H1 (cell line): ENCODE data around the gene ZBTB47. TPM values are rescaled to one million over a fixed set of nuclear protein-coding genes. Genes with fewer than 3 reads are reported as not detected.

Experiments
- CTCF ChIA-PET: fragments of 300-600 bp; sonication (Branson Sonifier 250); formaldehyde crosslinking; loops from one replicate; lab custom pipeline; 2021; ENCODE audit not compliant: partially characterized antibody; lab: Charles Lee
- POLR2A ChIA-PET: fragments of 300-600 bp; sonication (Branson Sonifier 250); formaldehyde crosslinking; loops from one replicate; lab custom pipeline; 2021; ENCODE audit warnings: inconsistent platforms; ENCODE audit not compliant: partially characterized antibody; lab: Charles Lee
- DNase-seq, 2 experiments: peaks; one replicate each; pipeline versions ENCODE4 v3.0.0 to v3.0.0-alpha.2; 2010 to 2022; ENCODE audit warnings: low spot score in 2 of 2, low read depth in 1 of 2, mixed read lengths in 1 of 2
- FAIRE-seq: peaks from 2 replicates; lab custom pipeline; 2011; peaks lifted over from hg19 to GRCh38; lab: Jason Lieb, UNC
- H2AFZ ChIP-seq: 2 replicates; pipeline ENCODE4 v1.8.1; 2012; ENCODE audit warnings: low read length, inconsistent platforms
- H2AK5ac ChIP-seq: 2 replicates; pipeline ENCODE4 v1.6.1; 2013; ENCODE audit warnings: low read depth, low read length
- H2BK120ac ChIP-seq: replicated peaks from 2 replicates; pipeline ENCODE3; 2013; ENCODE audit warnings: low read depth, low read length, inconsistent platforms
- H2BK12ac ChIP-seq: 2 replicates; pipeline ENCODE4 v1.6.1; 2013; ENCODE audit warnings: low read depth, low read length
- H2BK15ac ChIP-seq: 2 replicates; pipeline ENCODE4 v1.6.1; 2013; ENCODE audit warnings: low read length
- H2BK20ac ChIP-seq: 2 replicates; pipeline ENCODE4 v1.6.1; 2013; ENCODE audit warnings: low read length
- H2BK5ac ChIP-seq: 2 replicates; pipeline ENCODE4 v1.6.1; 2013; ENCODE audit warnings: low read depth, low read length
- H3K14ac ChIP-seq: 2 replicates; pipeline ENCODE4 v1.6.1; 2013; ENCODE audit warnings: inconsistent platforms; ENCODE audit not compliant: insufficient read length
- H3K18ac ChIP-seq: 2 replicates; pipeline ENCODE4 v1.6.1; 2013; ENCODE audit warnings: low read length; ENCODE audit errors: extremely low read depth
- H3K23ac ChIP-seq: 2 replicates; pipeline ENCODE4 v1.6.1; 2013; ENCODE audit warnings: inconsistent platforms; ENCODE audit not compliant: insufficient read length
- H3K23me2 ChIP-seq: 2 replicates; pipeline ENCODE4 v1.6.1; 2013; ENCODE audit warnings: low read depth, low read length
- H3K27ac ChIP-seq: 2 replicates; pipeline ENCODE4 v1.6.1; 2011; ENCODE audit warnings: low read depth, low read length, inconsistent platforms
- H3K27me3 ChIP-seq, 4 experiments: replicated peaks in 1 of 4; 1 replicate in 1 of 4; 2 replicates in 3 of 4; pipeline versions ENCODE4 v1.6.1 to v1.8.1; 2011 to 2013; ENCODE audit warnings: low read length in 3 of 4, mild to moderate bottlenecking in 3 of 4, inconsistent platforms in 2 of 4, mixed read lengths in 2 of 4, moderate library complexity in 1 of 4; ENCODE audit not compliant: control insufficient read depth in 3 of 4, insufficient read depth in 3 of 4; ENCODE audit errors: extremely low read depth in 1 of 4
- H3K36me3 ChIP-seq, 4 experiments: 2 replicates each; pipeline versions ENCODE4 v1.6.1 to v1.8.1; 2011 to 2013; ENCODE audit warnings: mild to moderate bottlenecking in 4 of 4, low read length in 3 of 4, moderate library complexity in 2 of 4, control low read depth in 1 of 4, inconsistent platforms in 1 of 4; ENCODE audit not compliant: insufficient read depth in 4 of 4, control insufficient read depth in 2 of 4
- H3K4ac ChIP-seq: replicated peaks from 2 replicates; pipeline ENCODE3; 2013; ENCODE audit warnings: low read length, low read depth, mixed read lengths, inconsistent platforms; ENCODE audit not compliant: insufficient read length
- H3K4me1 ChIP-seq, 4 experiments: replicated peaks in 1 of 4; 1 replicate in 1 of 4; 2 replicates in 3 of 4; pipeline versions ENCODE4 v1.6.1 to v1.8.1; 2011 to 2013; ENCODE audit warnings: low read length in 3 of 4, inconsistent platforms in 2 of 4, mixed read lengths in 1 of 4; ENCODE audit not compliant: insufficient read depth in 4 of 4, control insufficient read depth in 3 of 4
- H3K4me2 ChIP-seq, 2 experiments: 2 replicates each; pipeline versions ENCODE4 v1.6.1 to v1.8.1; 2011 to 2013; ENCODE audit warnings: low read depth in 2 of 2, low read length in 2 of 2, control low read depth in 1 of 2, inconsistent platforms in 1 of 2, mild to moderate bottlenecking in 1 of 2; ENCODE audit not compliant: insufficient read depth in 1 of 2
- H3K4me3 ChIP-seq, 4 experiments: fragments of 200-600, 300-600 bp in 1 of 4; sonication (generic), shearing (Covaris generic), sonication (Bioruptor Twin) in 1 of 4; 2 replicates each; pipeline versions ENCODE4 v1.5.1 to v1.8.1; 2011 to 2016; ENCODE audit warnings: low read length in 4 of 4, low read depth in 3 of 4, control low read depth in 2 of 4, inconsistent platforms in 2 of 4, mild to moderate bottlenecking in 2 of 4, mixed read lengths in 1 of 4, moderate library complexity in 1 of 4; ENCODE audit not compliant: insufficient read depth in 2 of 4; ENCODE audit errors: extremely low read depth in 1 of 4
- H3K56ac ChIP-seq: replicated peaks from 2 replicates; pipeline ENCODE3; 2013; ENCODE audit warnings: low read depth, mild to moderate bottlenecking, mixed read lengths, low read length, inconsistent platforms; ENCODE audit not compliant: insufficient read length
- H3K79me1 ChIP-seq: 2 replicates; pipeline ENCODE4 v1.6.1; 2013; ENCODE audit warnings: low read depth, low read length, control low read depth
- H3K79me2 ChIP-seq, 2 experiments: 2 replicates each; pipeline versions ENCODE4 v1.6.1 to v1.8.1; 2012 to 2013; ENCODE audit warnings: low read length in 2 of 2, mild to moderate bottlenecking in 2 of 2, inconsistent platforms in 1 of 2; ENCODE audit not compliant: insufficient read depth in 2 of 2, control insufficient read depth in 1 of 2
- H3K9ac ChIP-seq, 4 experiments: replicated peaks in 1 of 4; 1 replicate in 1 of 4; 2 replicates in 3 of 4; pipeline versions ENCODE4 v1.6.1 to v1.8.1; 2011 to 2013; ENCODE audit warnings: low read depth in 3 of 4, low read length in 3 of 4, control low read depth in 2 of 4, mild to moderate bottlenecking in 2 of 4, moderate library complexity in 2 of 4, inconsistent platforms in 1 of 4; ENCODE audit errors: extremely low read depth in 1 of 4
- H3K9me3 ChIP-seq, 2 experiments: 2 replicates each; pipeline versions ENCODE4 v1.6.1 to v1.8.1; 2012 to 2013; ENCODE audit warnings: mild to moderate bottlenecking in 2 of 2, moderate library complexity in 2 of 2, control low read depth in 1 of 2, inconsistent platforms in 1 of 2, low read depth in 1 of 2, low read length in 1 of 2, mixed read lengths in 1 of 2; ENCODE audit not compliant: insufficient read depth in 2 of 2
- H4K20me1 ChIP-seq, 2 experiments: replicated peaks in 1 of 2; 2 replicates each; pipeline versions ENCODE3 to v1.8.1; 2011 to 2013; ENCODE audit warnings: inconsistent platforms in 2 of 2, low read length in 2 of 2, mild to moderate bottlenecking in 1 of 2; ENCODE audit not compliant: insufficient read depth in 2 of 2, control insufficient read depth in 1 of 2
- H4K5ac ChIP-seq: 2 replicates; pipeline ENCODE4 v1.6.1; 2013; ENCODE audit warnings: low read length, low read depth, mixed read lengths, inconsistent platforms; ENCODE audit not compliant: insufficient read length
- H4K8ac ChIP-seq: 2 replicates; pipeline ENCODE4 v1.8.0; 2013; ENCODE audit warnings: mild to moderate bottlenecking, moderate library complexity, low read length, inconsistent platforms; ENCODE audit not compliant: insufficient read depth; ENCODE audit errors: extremely low read depth
- H4K91ac ChIP-seq: replicated peaks from 2 replicates; pipeline ENCODE3; 2013; ENCODE audit warnings: low read length, mixed read lengths, inconsistent platforms; ENCODE audit not compliant: insufficient read length
- CHD2 ChIP-seq: IDR thresholded peaks from 2 replicates; pipeline ENCODE4 v1.6.1; 2012; ENCODE audit warnings: low read length, improper control_type of control experiment
- GABPA ChIP-seq: IDR thresholded peaks from 2 replicates; pipeline ENCODE4 v1.6.1; 2011; ENCODE audit warnings: mild to moderate bottlenecking, low read length, moderate library complexity, borderline replicate concordance; ENCODE audit not compliant: insufficient read depth
- JUND ChIP-seq: IDR thresholded peaks from 2 replicates; pipeline ENCODE4 v1.6.1; 2011; ENCODE audit warnings: mild to moderate bottlenecking, improper control_type of control experiment, low read length
- NRF1 ChIP-seq: IDR thresholded peaks from 2 replicates; pipeline ENCODE4 v1.6.1; 2011; ENCODE audit warnings: mild to moderate bottlenecking, low read depth, low read length, improper control_type of control experiment
- RFX5 ChIP-seq: IDR thresholded peaks from 2 replicates; pipeline ENCODE4 v1.6.1; 2011; ENCODE audit warnings: low read depth, low read length, improper control_type of control experiment, borderline replicate concordance
- SAP30 ChIP-seq: fragments of 300-600 bp; sonication (generic); IDR thresholded peaks from 2 replicates; pipeline ENCODE4 v1.7.1; 2012; ENCODE audit warnings: low read length, moderate library complexity, mild to moderate bottlenecking, inconsistent platforms; ENCODE audit not compliant: insufficient read depth, insufficient replicate concordance
- SP2 ChIP-seq: IDR thresholded peaks from 2 replicates; pipeline ENCODE4 v1.6.1; 2012; ENCODE audit warnings: mild to moderate bottlenecking, low read length, inconsistent platforms
- ZNF274 ChIP-seq: IDR thresholded peaks from 2 replicates; pipeline ENCODE4 v1.7.0; 2012; ENCODE audit warnings: low read length, borderline replicate concordance; ENCODE audit errors: extremely low read depth
- WGBS, 2 experiments: shearing (Covaris generic) in 1 of 2; methylation state at CpG; one replicate each; pipeline versions ENCODE4 v1.1.6 to v1.1.7; 2013 to 2015; ENCODE audit warnings: low lambda C conversion rate in 2 of 2, mixed read lengths in 2 of 2, inconsistent platforms in 1 of 2, low coverage in 1 of 2, missing lambda C conversion rate in 1 of 2; ENCODE audit not compliant: insufficient replicate concordance in 2 of 2, insufficient coverage in 1 of 2, insufficient read length in 1 of 2; ENCODE audit errors: extremely low coverage in 1 of 2, missing lambda C conversion rate in 1 of 2; 5-methylcytosine and 5-hydroxymethylcytosine counted together
- polyA plus RNA-seq, 7 experiments: library from polyadenylated mRNA; depleted of rRNA in 3 of 7; stranded (reverse) in 5 of 7; unstranded in 2 of 7; fragments of >200 nt in 5 of 7; fragments of 200-250 nt in 2 of 7; gene quantifications; 1 replicate in 5 of 7; 2 replicates in 1 of 7; 4 replicates in 1 of 7; pipeline versions ENCODE4 v1.2.1 to v1.2.3, GENCODE V29; 2011 to 2013; ENCODE audit warnings: missing spikeins in 2 of 7, mixed read lengths in 2 of 7
- total RNA-seq: library from RNA; stranded (reverse); fragmentation: NEBNext Ultra II Directional; extraction: Animal tissue kit (Norgen Biotek cat#: 25700); gene quantifications from 2 replicates; pipeline ENCODE4 v1.2.1, GENCODE V29; 2021
- TF ChIP-seq, protein P1 (sequence below), 3 experiments: IDR thresholded peaks; 1 replicate in 2 of 3; 2 replicates in 1 of 3; pipeline versions ENCODE4 v1.5.1 to v1.6.1; 2011; ENCODE audit warnings: low read length in 3 of 3, mild to moderate bottlenecking in 3 of 3, inconsistent platforms in 2 of 3, low read depth in 1 of 3, moderate library complexity in 1 of 3; ENCODE audit not compliant: insufficient read depth in 1 of 3; ENCODE audit errors: control extremely low read depth in 1 of 3

ZBTB47 gene
- total and polyA plus RNA-seq, 2 of the 8 experiments (the other 6 are each of a cell fraction or from before 2014, with no cell fraction given) = 2.8 to 4.1 TPM

GRCh38 chr3:42702982-42703694 is 49.6 kb downstream of the ZBTB47 start:
- Histone ChIP-seq H4K8ac (peak overlapping the region; percentile 2; the same call in 1 of the 2 replicates), H3K9ac (no peak overlapping the region), H3K4me1 (peaks cover 0 to 12% (median 0%) of the 10 kb centered on the region in 4 experiments; a peak in 3 of 7 replicates), H3K18ac (no peak overlapping the region), H4K5ac (no peak overlapping the region), H2BK5ac (no peak overlapping the region), H3K27me3 (no peaks in the 10 kb centered on the region; a peak in 1 of 7 replicates), H3K4me2 (no peak overlapping the region), H3K79me1 (no peaks in the 10 kb centered on the region), H2BK15ac (0 out of 2 replicates have a peak overlapping the region, but pooled peaks have one; percentile 16), H3K9me3 (no peaks in the 10 kb centered on the region), H2BK12ac (no peak overlapping the region), H2BK120ac (no peak overlapping the region), H3K27ac (no peak overlapping the region), H3K4me3 (no peak overlapping the region), H2AK5ac (no peak overlapping the region), H3K23ac (no peak overlapping the region), H2BK20ac (no peak overlapping the region), H4K20me1 (peaks cover 0 to 2% of the 10 kb centered on the region in 2 experiments), H3K56ac (no peak overlapping the region), H3K14ac (no peak overlapping the region), H3K36me3 (no peaks in the 10 kb centered on the region), H4K91ac (no peak overlapping the region), H3K79me2 (no peaks in the 10 kb centered on the region), H3K4ac (no peak overlapping the region), H2AFZ (no peak overlapping the region), H3K23me2 (peaks cover 2% of the 10 kb centered on the region; the same call in 1 of the 2 replicates)
- 87% methylated on average over 6 of the region's 6 CpGs; no CpG with 5 or more reads in 1 of the 2 experiments for WGBS, 2 experiments
- ChIA-PET CTCF (interaction anchor here (0.7 to 4.4 kb wide), 6 partner anchors 9 to 49 kb away, joined by 3 to 27 read pairs (median 8); no protein-coding TSS in a partner anchor), POLR2A (interaction anchor here (0.6 to 3.0 kb wide), 2 partner anchors 10 to 53 kb away, joined by 6 to 9 read pairs; no protein-coding TSS in a partner anchor)
- FAIRE-seq (no peak), DNase-seq (peak in 1 of 2 experiments; percentile 39)
- TF ChIP-seq SAP30 (no peak), SP2 (no peak), JUND (no peak), ZNF274 (no peak), NRF1 (no peak), GABPA (no peak), CHD2 (no peak), RFX5 (no peak)
- TF ChIP-seq, protein P1, sequence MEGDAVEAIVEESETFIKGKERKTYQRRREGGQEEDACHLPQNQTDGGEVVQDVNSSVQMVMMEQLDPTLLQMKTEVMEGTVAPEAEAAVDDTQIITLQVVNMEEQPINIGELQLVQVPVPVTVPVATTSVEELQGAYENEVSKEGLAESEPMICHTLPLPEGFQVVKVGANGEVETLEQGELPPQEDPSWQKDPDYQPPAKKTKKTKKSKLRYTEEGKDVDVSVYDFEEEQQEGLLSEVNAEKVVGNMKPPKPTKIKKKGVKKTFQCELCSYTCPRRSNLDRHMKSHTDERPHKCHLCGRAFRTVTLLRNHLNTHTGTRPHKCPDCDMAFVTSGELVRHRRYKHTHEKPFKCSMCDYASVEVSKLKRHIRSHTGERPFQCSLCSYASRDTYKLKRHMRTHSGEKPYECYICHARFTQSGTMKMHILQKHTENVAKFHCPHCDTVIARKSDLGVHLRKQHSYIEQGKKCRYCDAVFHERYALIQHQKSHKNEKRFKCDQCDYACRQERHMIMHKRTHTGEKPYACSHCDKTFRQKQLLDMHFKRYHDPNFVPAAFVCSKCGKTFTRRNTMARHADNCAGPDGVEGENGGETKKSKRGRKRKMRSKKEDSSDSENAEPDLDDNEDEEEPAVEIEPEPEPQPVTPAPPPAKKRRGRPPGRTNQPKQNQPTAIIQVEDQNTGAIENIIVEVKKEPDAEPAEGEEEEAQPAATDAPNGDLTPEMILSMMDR (IDR thresholded peaks at IDR 0.05; ENCODE audit: control extremely low read depth in 1 of 3, insufficient read depth in 1 of 3, low read depth in 1 of 3, low read length in 3 of 3) = no peak
